Brain microvascular endothelial cell (primary cell): ENCODE results near the gene NPEPL1.
A peak's percentile ranks its signal among the peaks of the same experiment; 100 is the strongest.

Experiments used
- DNase-seq: peaks from one replicate; pipeline ENCODE4 v3.0.0-alpha.2; 2020
- H3K27ac ChIP-seq: fragments of 250-450 bp; sonication (Bioruptor Pico); 2 replicates; pipeline ENCODE4 v1.5.1; 2020; ENCODE audit warnings: mild to moderate bottlenecking, moderate library complexity
- H3K27me3 ChIP-seq: fragments of 250-450 bp; sonication (Bioruptor Pico); replicated peaks from 2 replicates; pipeline ENCODE4 v1.5.1; 2020; ENCODE audit warnings: mild to moderate bottlenecking
- H3K36me3 ChIP-seq: fragments of 250-450 bp; sonication (Bioruptor Pico); replicated peaks from 2 replicates; pipeline ENCODE4 v1.5.1; 2020; ENCODE audit warnings: mild to moderate bottlenecking
- H3K4me3 ChIP-seq: 2 replicates; pipeline ENCODE4 v1.5.1; 2011; ENCODE audit warnings: low read depth, mild to moderate bottlenecking, control low read depth, low read length, moderate library complexity
- in situ Hi-C: cut with HindIII; loops from 2 replicates; pipeline ENCODE4 v1.10.0; 2017; ENCODE audit warnings: low sequenced_read_pairs, low pct_ligation_motif_present
- TF ChIP-seq, protein P1 (sequence below): IDR thresholded peaks from 2 replicates; pipeline ENCODE4 v1.5.1; 2011; ENCODE audit warnings: low read depth, mild to moderate bottlenecking, moderate library complexity, low read length, control low read depth, inconsistent platforms; ENCODE audit errors: missing control alignments

Gene NPEPL1

DNA sequence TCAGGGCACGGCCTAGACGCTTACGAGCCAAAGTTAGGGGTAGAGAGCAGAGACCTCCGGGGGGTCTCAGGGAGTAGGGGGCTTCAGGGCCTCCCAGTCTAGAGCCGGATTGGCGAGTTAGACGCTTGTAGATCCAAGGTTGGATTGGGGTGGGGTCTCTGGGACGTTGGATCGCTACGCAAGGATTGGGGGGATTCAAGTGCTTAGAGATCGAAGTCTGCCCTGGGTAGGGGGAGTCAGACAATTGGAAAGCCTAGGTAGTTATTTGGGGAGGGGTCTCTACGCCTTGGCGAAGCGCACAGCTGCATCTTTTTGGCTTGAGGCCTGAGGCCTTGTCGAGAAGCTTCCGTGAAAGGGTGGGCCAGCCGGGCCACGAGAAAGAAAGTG is 41.0 kb upstream of the NPEPL1 start:
- in situ Hi-C loops, result loop anchor here (5.0 to 25.0 kb wide), 2 partner anchors 186 to 414 kb away; no protein-coding TSS in a partner anchor

DNA sequence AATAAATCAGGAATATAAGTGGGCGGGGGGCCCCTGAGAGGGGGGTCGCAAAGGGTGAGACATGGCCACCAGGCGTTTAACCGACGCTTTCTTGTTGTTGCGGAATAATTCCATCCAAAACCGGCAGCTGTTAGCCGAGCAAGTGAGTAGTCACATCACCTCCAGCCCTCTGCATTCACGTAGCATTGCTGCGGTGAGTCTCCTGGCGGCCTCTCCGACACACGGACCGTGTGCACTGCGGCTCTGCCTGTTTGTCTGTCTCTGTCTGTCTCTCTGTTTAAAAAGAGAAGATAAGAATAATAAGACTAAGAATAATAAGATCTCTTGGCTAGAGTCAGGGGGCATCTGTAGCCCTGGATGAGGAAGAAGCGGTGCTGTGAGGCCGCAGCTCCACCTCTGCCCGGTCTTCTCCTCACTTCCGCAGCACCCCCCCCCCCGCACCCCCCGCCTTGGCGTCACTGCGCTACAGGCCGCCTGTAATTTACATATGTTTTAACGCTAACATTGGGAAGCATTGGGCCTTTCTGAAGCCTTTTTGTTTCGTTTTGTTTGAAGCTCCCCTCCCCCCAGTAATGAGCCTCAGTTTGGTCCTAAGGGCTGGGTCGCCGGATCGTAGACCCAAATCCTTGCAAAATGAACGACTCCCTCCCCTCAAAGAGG is 40.5 kb upstream of the NPEPL1 start:
- H3K4me3 ChIP-seq, result peak overlapping the region; percentile 93
- H3K27me3 ChIP-seq, result no peaks in the 10 kb centered on the region
- H3K27ac ChIP-seq, result peak overlapping the region; percentile 56
- in situ Hi-C loops, result loop anchor here (5.0 to 25.0 kb wide), 2 partner anchors 185 to 415 kb away; no protein-coding TSS in a partner anchor
- TF ChIP-seq, protein P1, sequence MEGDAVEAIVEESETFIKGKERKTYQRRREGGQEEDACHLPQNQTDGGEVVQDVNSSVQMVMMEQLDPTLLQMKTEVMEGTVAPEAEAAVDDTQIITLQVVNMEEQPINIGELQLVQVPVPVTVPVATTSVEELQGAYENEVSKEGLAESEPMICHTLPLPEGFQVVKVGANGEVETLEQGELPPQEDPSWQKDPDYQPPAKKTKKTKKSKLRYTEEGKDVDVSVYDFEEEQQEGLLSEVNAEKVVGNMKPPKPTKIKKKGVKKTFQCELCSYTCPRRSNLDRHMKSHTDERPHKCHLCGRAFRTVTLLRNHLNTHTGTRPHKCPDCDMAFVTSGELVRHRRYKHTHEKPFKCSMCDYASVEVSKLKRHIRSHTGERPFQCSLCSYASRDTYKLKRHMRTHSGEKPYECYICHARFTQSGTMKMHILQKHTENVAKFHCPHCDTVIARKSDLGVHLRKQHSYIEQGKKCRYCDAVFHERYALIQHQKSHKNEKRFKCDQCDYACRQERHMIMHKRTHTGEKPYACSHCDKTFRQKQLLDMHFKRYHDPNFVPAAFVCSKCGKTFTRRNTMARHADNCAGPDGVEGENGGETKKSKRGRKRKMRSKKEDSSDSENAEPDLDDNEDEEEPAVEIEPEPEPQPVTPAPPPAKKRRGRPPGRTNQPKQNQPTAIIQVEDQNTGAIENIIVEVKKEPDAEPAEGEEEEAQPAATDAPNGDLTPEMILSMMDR, result no peak
- DNase-seq, result peak; percentile 55
- H3K36me3 ChIP-seq, result no peaks in the 10 kb centered on the region

More for the DNA sequence above, 41.0 kb upstream of the NPEPL1 start:
- TF ChIP-seq, protein P1, result no peak
- Histone ChIP-seq H3K36me3 (no peaks in the 10 kb centered on the region), H3K4me3 (peak overlapping the region; percentile 93), H3K27ac (peak overlapping the region; percentile 56), H3K27me3 (no peaks in the 10 kb centered on the region)
- no peak for DNase-seq

GRCh38 chr20:58652606-58653294 is 39.9 kb upstream of the NPEPL1 start:
- no peaks in the 10 kb centered on the region for H3K36me3 ChIP-seq
- H3K27ac ChIP-seq, result peak overlapping the region; percentile 56
- TF ChIP-seq, protein P1, result no peak
- H3K4me3 ChIP-seq, result peak overlapping the region; percentile 93
- in situ Hi-C loops, result loop anchor here (5.0 to 25.0 kb wide), 2 partner anchors 185 to 415 kb away; no protein-coding TSS in a partner anchor
- H3K27me3 ChIP-seq, result no peaks in the 10 kb centered on the region
- no peak for DNase-seq

DNA sequence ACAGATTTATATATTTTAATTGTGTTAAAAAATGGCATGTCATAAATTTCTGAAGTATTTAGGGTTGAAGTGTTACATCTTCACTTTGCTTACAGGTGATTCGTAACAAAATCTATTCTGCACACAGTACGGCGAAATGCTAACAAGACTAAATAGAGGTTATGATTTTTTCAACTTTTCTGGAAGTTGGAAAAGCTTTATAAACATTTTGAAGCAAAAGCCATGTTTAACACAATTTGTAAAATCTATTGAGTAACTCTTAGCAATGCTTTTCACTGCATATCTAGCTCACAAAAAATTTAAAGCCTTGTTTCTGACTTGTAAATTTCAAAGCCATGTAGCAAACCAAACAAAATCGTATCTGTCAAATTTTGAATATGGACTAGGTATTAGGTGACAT is 38.3 kb upstream of the NPEPL1 start:
- Histone ChIP-seq H3K36me3 (no peaks in the 10 kb centered on the region), H3K4me3 (no peak overlapping the region), H3K27ac (no peak overlapping the region), H3K27me3 (no peaks in the 10 kb centered on the region)
- TF ChIP-seq, protein P1, result no peak
- in situ Hi-C loops, result loop anchor here (5.0 to 25.0 kb wide), 2 partner anchors 183 to 417 kb away; no protein-coding TSS in a partner anchor
- DNase-seq, result no peak

DNA sequence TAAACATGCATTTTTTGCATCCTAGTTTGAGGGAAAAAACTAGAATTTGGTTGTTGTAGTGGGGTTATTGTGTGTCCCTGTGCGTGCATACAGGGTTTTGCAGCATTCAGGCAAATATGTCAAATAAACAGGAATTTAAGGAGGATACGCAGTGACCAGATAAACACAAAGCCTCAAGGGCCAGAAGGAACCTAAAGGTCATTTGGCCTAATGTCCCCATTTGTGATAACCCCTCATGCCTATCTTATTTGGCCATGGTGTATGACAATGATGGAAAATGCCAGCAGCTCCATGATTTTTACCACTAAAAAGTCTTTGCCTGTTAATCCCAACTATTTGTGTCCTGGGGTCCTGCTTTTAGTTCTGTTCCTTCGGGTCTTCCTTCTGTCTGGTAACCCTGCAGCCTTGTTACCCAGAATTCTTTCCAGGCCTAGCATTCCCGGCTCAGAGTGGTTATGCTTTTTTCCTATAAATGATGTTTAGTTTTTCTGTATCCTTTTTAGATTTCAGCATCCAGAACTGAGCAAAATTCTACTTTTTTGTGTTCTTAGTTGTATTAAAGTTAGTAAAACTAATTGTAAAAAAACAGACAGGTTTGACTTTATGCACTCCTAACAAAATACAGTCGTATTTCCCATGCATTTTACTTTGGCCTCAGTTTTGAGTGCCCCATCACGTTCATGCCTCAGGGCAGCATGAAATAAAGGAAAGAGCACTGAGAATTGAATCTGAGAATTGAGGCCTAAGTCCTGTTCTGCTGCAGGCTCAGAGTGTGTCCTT is 37.1 kb upstream of the NPEPL1 start:
- in situ Hi-C loops, result loop anchor here (25.0 kb wide), 1 partner anchor 182 kb away; no protein-coding TSS in a partner anchor
- TF ChIP-seq, protein P1, result no peak
- no peak overlapping the region for H3K4me3 ChIP-seq
- no peaks in the 10 kb centered on the region for H3K27me3 ChIP-seq
- H3K36me3 ChIP-seq, result no peaks in the 10 kb centered on the region
- no peak for DNase-seq
- no peak overlapping the region for H3K27ac ChIP-seq
